HL-60 (cell line): ENCODE results near the gene ZNF443.
"Not testable (repeated sequence)": the region's sequence is repeated elsewhere in the genome, so short reads cannot be mapped to it uniquely, and the experiment has no call there.

Experiments
- DNase-seq, 2 experiments: peaks; one replicate each; pipeline ENCODE4 v3.0.0-alpha.2; 2010 to 2020; ENCODE audit warnings: low read depth in 1 of 2, low spot score in 1 of 2
- H3K27ac ChIP-seq: fragments of 250-450 bp; sonication (Bioruptor Pico); replicated peaks from 2 replicates; pipeline ENCODE4 v1.5.1; 2020; ENCODE audit warnings: mild to moderate bottlenecking, moderate library complexity
- H3K27me3 ChIP-seq: fragments of 250-450 bp; sonication (Bioruptor Pico); 2 replicates; pipeline ENCODE4 v1.5.1; 2021; ENCODE audit warnings: mild to moderate bottlenecking, moderate library complexity; ENCODE audit not compliant: insufficient read depth, poor library complexity, severe bottlenecking
- H3K4me3 ChIP-seq: replicated peaks from 2 replicates; pipeline ENCODE4 v1.5.1; 2011; ENCODE audit warnings: mild to moderate bottlenecking, control low read depth, low read length; ENCODE audit not compliant: insufficient read depth
- GABPA ChIP-seq: IDR thresholded peaks from 2 replicates; pipeline ENCODE4 v1.6.1; 2012; ENCODE audit warnings: low read depth
- POLR2AphosphoS5 ChIP-seq: IDR thresholded peaks from 2 replicates; pipeline ENCODE4 v1.6.1; 2012; ENCODE audit warnings: low read depth
- SPI1 ChIP-seq: IDR thresholded peaks from 2 replicates; pipeline ENCODE4 v1.6.1; 2012; ENCODE audit warnings: low read depth, mild to moderate bottlenecking, borderline replicate concordance
- TF ChIP-seq, protein P1 (sequence below): IDR thresholded peaks from 2 replicates; pipeline ENCODE4 v1.6.1; 2012; ENCODE audit warnings: low read depth; ENCODE audit not compliant: insufficient replicate concordance
- TF ChIP-seq, protein P2 (sequence below): IDR thresholded peaks from one replicate; pipeline ENCODE4 v1.5.1; 2011; ENCODE audit warnings: low read length, control low read depth, inconsistent platforms; ENCODE audit not compliant: insufficient read depth

Gene ZNF443

DNA sequence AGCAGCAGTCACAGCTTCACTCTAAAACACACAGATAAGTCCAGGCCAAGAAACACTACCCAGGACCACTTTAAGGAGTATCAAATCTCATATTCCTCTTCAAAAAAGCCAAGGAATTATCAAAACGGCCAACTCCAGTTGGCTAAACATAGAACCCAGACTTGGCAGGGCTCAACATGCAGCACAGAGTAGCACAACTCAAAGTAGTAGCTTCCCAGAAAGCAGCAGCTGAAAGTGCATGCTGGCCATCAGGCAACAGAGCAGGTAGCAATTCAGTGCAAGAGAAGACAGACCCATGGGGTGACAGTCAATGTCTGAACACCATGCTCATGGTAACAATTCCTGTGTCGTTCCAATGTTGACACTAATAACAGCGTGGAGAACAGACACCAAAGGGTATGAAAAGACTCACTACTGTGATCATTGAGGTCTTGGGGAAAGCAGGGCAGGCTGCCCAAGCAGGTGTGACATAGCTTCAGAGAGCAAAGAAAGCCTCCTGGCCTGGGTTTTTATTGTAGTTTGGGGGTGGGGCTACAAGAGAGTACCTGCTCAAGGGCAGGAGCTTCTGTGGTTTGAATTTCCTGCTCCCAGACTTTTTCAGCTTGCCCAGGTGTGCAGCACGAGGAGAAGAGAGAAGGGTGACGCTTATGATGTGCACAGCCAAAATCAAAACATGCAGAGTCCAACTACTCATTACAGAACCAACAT, 37.6 kb upstream of the ZNF443 start:
- TF ChIP-seq POLR2AphosphoS5 (no peak), GABPA (no peak), SPI1 (no peak)
- TF ChIP-seq, protein P1, sequence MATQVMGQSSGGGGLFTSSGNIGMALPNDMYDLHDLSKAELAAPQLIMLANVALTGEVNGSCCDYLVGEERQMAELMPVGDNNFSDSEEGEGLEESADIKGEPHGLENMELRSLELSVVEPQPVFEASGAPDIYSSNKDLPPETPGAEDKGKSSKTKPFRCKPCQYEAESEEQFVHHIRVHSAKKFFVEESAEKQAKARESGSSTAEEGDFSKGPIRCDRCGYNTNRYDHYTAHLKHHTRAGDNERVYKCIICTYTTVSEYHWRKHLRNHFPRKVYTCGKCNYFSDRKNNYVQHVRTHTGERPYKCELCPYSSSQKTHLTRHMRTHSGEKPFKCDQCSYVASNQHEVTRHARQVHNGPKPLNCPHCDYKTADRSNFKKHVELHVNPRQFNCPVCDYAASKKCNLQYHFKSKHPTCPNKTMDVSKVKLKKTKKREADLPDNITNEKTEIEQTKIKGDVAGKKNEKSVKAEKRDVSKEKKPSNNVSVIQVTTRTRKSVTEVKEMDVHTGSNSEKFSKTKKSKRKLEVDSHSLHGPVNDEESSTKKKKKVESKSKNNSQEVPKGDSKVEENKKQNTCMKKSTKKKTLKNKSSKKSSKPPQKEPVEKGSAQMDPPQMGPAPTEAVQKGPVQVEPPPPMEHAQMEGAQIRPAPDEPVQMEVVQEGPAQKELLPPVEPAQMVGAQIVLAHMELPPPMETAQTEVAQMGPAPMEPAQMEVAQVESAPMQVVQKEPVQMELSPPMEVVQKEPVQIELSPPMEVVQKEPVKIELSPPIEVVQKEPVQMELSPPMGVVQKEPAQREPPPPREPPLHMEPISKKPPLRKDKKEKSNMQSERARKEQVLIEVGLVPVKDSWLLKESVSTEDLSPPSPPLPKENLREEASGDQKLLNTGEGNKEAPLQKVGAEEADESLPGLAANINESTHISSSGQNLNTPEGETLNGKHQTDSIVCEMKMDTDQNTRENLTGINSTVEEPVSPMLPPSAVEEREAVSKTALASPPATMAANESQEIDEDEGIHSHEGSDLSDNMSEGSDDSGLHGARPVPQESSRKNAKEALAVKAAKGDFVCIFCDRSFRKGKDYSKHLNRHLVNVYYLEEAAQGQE, result no peak
- TF ChIP-seq, protein P2, sequence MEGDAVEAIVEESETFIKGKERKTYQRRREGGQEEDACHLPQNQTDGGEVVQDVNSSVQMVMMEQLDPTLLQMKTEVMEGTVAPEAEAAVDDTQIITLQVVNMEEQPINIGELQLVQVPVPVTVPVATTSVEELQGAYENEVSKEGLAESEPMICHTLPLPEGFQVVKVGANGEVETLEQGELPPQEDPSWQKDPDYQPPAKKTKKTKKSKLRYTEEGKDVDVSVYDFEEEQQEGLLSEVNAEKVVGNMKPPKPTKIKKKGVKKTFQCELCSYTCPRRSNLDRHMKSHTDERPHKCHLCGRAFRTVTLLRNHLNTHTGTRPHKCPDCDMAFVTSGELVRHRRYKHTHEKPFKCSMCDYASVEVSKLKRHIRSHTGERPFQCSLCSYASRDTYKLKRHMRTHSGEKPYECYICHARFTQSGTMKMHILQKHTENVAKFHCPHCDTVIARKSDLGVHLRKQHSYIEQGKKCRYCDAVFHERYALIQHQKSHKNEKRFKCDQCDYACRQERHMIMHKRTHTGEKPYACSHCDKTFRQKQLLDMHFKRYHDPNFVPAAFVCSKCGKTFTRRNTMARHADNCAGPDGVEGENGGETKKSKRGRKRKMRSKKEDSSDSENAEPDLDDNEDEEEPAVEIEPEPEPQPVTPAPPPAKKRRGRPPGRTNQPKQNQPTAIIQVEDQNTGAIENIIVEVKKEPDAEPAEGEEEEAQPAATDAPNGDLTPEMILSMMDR, result no peak
- Histone ChIP-seq H3K27me3 (no peaks in the 10 kb centered on the region), H3K27ac (no peak overlapping the region), H3K4me3 (no peak overlapping the region)
- DNase-seq, result no peak

DNA sequence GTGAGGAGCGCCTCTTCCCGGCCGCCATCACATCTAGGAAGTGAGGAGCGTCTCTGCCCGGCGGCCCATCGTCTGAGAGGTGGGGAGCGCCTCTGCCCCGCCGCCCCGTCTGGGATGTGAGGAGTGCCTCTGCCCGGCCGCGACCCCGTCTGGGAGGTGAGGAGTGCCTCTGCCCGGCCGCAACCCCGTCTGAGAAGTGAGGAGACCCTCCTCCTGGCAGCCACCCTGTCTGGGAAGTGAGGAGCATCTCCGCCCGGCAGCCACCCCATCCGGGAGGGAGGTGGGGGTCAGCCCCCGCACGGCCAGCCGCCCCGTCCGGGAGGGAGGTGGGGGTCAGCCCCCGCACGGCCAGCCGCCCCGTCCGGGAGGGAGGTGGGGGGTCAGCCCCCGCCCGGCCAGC, 26.8 kb upstream of the ZNF443 start:
- not testable (repeated sequence) for H3K27ac ChIP-seq, H3K27me3 ChIP-seq, DNase-seq, H3K4me3 ChIP-seq

DNA sequence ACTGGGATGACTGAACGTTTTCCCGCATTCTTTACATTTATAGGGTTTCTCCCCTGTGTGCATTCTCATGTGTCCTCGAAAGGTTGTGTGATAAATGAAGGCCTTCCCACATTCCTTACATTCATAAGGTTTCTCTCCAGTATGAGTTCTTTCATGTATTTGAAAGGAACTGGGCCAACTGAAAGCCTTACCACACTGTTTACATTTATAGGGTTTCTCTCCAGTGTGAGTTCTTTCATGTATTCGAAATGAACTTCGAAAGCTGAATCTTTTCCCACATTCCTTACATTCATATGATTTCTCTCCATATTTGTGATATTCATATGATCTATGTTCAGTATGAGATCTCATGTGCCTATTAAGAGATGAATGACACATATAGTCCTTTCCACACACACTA, 24.4 kb upstream of the ZNF443 start:
- Histone ChIP-seq H3K27ac (no peak overlapping the region), H3K27me3 (no peaks in the 10 kb centered on the region), H3K4me3 (no peak overlapping the region)
- TF ChIP-seq POLR2AphosphoS5 (no peak), SPI1 (no peak), GABPA (no peak)
- TF ChIP-seq, protein P2, result no peak
- TF ChIP-seq, protein P1, result no peak
- no peak for DNase-seq

DNA sequence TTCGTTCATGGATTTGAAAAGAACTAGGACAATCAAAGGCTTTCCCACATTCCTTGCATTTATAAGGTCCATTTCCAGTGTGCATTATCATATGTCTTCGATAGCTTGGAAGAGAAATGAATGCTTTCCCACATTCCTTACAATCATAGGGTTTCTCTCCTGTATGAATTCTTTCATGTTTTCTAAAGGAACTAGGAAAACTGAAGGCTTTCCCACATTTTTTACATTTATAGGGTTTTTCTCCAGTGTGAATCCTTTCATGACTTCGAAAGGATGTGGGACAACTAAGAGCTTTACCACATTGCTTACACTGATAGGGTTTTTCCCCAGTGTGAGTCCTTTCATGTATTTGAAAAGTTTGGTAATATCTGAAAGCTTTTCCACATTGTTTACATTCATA, 23.9 kb upstream of the ZNF443 start:
- H3K27me3 ChIP-seq, result no peaks in the 10 kb centered on the region
- H3K27ac ChIP-seq, result no peak overlapping the region
- DNase-seq, result no peak
- H3K4me3 ChIP-seq, result no peak overlapping the region
- TF ChIP-seq, protein P1, result no peak
- TF ChIP-seq SPI1 (no peak), POLR2AphosphoS5 (no peak), GABPA (no peak)
- TF ChIP-seq, protein P2, result no peak

DNA sequence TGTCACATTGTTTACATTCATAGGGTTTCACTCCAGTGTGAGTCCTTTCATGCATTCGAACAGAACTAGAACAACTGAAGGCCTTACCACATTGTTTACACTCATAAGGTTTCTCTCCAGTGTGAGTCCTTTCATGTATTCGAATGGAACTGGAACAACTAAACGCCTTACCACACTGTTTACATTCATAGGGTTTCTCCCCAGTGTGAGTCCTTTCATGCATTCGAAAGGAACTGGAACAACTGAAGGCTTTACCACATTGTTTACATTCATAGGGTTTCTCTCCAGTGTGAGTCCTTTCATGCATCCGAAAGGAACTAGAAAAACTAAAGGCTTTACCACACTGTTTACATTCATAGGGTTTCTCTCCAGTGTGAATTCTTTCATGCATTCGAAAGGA, 23.3 kb upstream of the ZNF443 start:
- H3K27ac ChIP-seq, H3K4me3 ChIP-seq, H3K27me3 ChIP-seq, DNase-seq: not testable (repeated sequence)
